HG03575 (cell line): ENCODE results near the gene APBA3.

Experiments used
- ATAC-seq: cut with Tn5 transposase; IDR thresholded peaks from one replicate; pipeline ENCODE4 v1.9.1; 2021; ENCODE audit not compliant: unreplicated experiment, insufficient number of reproducible peaks, low FRiP score; ENCODE audit errors: extremely low read depth

The APBA3 gene

GRCh38 chr19:3790941-3791340 is 29.4 kb upstream of the APBA3 start:
- no peak for ATAC-seq

- ATAC-seq: no peak
Observed at GRCh38 chr19:3790209-3790734, 28.8 kb upstream of the APBA3 start.

GRCh38 chr19:3788996-3789778 is 27.7 kb upstream of the APBA3 start:
- no peak for ATAC-seq

- no peak for ATAC-seq
Observed at GRCh38 chr19:3785938-3786824, 24.7 kb upstream of the APBA3 start, which contains the start of gene MATK. TSS of gene MATK (minus strand) at chr19:3786381. CDS start at chr19:3785135, 1,246 bp downstream.

GRCh38 chr19:3785451-3785937 is 24.0 kb upstream of the APBA3 start:
- no peak for ATAC-seq

- no peak for ATAC-seq
Observed at GRCh38 chr19:3784607-3785450, 23.3 kb upstream of the APBA3 start.

GRCh38 chr19:3783660-3784584 is 22.4 kb upstream of the APBA3 start:
- ATAC-seq: no peak

GRCh38 chr19:3782903-3783302 is 21.4 kb upstream of the APBA3 start:
- no peak for ATAC-seq

GRCh38 chr19:3782330-3782729 is 20.8 kb upstream of the APBA3 start:
- ATAC-seq: no peak

GRCh38 chr19:3781603-3782002 is 20.1 kb upstream of the APBA3 start:
- no peak for ATAC-seq

- ATAC-seq: no peak
Observed at GRCh38 chr19:3780786-3781304, 19.4 kb upstream of the APBA3 start.

- no peak for ATAC-seq
Observed at GRCh38 chr19:3778899-3779723, 17.6 kb upstream of the APBA3 start.

- ATAC-seq: no peak
Observed at GRCh38 chr19:3778104-3778867, 16.8 kb upstream of the APBA3 start.

GRCh38 chr19:3776479-3777040 is 15.1 kb upstream of the APBA3 start:
- ATAC-seq: no peak

GRCh38 chr19:3775831-3776230 is 14.3 kb upstream of the APBA3 start:
- no peak for ATAC-seq

- no peak for ATAC-seq
Observed at GRCh38 chr19:3775374-3775711, 13.9 kb upstream of the APBA3 start.
